Measurements from ENCODE around the gene SPAG16.

DNA sequence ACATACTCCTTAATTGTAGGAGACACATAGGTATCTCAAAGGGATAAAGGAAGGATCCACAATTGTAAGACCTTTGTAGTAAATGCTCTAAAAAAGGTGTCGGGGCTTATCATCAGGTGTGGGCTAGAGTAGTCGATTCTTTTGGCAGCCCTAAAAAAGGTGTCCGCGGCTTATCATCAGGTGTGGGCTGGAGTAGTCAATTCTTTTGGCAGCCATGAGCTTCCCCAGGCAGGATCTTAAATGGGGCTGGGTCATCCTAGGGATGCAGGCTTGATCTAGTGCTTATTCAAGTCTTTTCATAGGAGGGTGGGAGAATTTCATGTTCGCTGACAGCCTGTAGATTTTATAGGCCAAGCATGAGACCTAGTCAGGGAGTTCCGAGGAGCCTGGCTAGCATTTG, 720.2 kb downstream of the SPAG16 start:
- no peak for TF ChIP-seq POLR2A (IDR thresholded peaks at IDR 0.05)
- TF ChIP-seq, protein P1, sequence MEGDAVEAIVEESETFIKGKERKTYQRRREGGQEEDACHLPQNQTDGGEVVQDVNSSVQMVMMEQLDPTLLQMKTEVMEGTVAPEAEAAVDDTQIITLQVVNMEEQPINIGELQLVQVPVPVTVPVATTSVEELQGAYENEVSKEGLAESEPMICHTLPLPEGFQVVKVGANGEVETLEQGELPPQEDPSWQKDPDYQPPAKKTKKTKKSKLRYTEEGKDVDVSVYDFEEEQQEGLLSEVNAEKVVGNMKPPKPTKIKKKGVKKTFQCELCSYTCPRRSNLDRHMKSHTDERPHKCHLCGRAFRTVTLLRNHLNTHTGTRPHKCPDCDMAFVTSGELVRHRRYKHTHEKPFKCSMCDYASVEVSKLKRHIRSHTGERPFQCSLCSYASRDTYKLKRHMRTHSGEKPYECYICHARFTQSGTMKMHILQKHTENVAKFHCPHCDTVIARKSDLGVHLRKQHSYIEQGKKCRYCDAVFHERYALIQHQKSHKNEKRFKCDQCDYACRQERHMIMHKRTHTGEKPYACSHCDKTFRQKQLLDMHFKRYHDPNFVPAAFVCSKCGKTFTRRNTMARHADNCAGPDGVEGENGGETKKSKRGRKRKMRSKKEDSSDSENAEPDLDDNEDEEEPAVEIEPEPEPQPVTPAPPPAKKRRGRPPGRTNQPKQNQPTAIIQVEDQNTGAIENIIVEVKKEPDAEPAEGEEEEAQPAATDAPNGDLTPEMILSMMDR (IDR thresholded peaks at IDR 0.05): no peak
